ENCODE results near the gene SPOUT1. TPM values are rescaled to one million over a fixed set of nuclear protein-coding genes. Genes with fewer than 3 reads are reported as not detected.
A peak's percentile ranks its signal among the peaks of the same experiment; 100 is the strongest.

SPOUT1 gene
- total and polyA plus RNA-seq, 10 of the 15 experiments (the other 5 are each of a cell fraction or from before 2014, with no cell fraction given), result 5.7 to 95.0 (median 40.6) TPM

GRCh38 chr9:128863647-128864046 is 34.1 kb upstream of the SPOUT1 start (continued):
- TF ChIP-seq REST (IDR thresholded peaks at IDR 0.05; ENCODE audit: low read depth, low read length), result no peak
- no peak for TF ChIP-seq ATF7 (IDR thresholded peaks at IDR 0.05; ENCODE audit: low read depth)
- TF ChIP-seq ZNF24 (IDR thresholded peaks at IDR 0.05), result no peak
- TF ChIP-seq EZH2 (IDR thresholded peaks at IDR 0.05; ENCODE audit: borderline replicate concordance, control insufficient read depth, low read depth, low read length), result no peak
- no peak for TF ChIP-seq HCFC1 (IDR thresholded peaks at IDR 0.05; ENCODE audit: low read length)
- peak; percentile 26 for TF ChIP-seq USF1 (IDR thresholded peaks at IDR 0.05; ENCODE audit: borderline replicate concordance, extremely low read length, insufficient read depth, low read depth, low read length)
- 0 out of 2 replicates have a peak, but pooled peaks have one; percentile 61 for TF ChIP-seq YY1 (IDR thresholded peaks at IDR 0.05; ENCODE audit: low read depth, low read length)
- TF ChIP-seq PML (IDR thresholded peaks at IDR 0.05; ENCODE audit: low read length), result no peak
- TF ChIP-seq BHLHE40 (IDR thresholded peaks at IDR 0.05; ENCODE audit: borderline replicate concordance in 1 of 2, low read depth in 2 of 2, low read length in 1 of 2), result 0 out of 4 replicates have a peak, but pooled peaks of 1 of the 2 experiments have one; percentile 18
- no peak for TF ChIP-seq CREM (IDR thresholded peaks at IDR 0.05; ENCODE audit: low read depth)
- no peak for TF ChIP-seq HDAC6 (IDR thresholded peaks at IDR 0.05; ENCODE audit: unreplicated experiment)
- no peak for TF ChIP-seq MYB (IDR thresholded peaks at IDR 0.05; ENCODE audit: borderline replicate concordance, low read depth, low read length)
- peak; percentile 66 for TF ChIP-seq RUNX3 (IDR thresholded peaks at IDR 0.05; ENCODE audit: low read length)
- TF ChIP-seq CBX3 (IDR thresholded peaks at IDR 0.05; ENCODE audit: borderline replicate concordance, low read depth), result no peak
- TF ChIP-seq DPF2 (IDR thresholded peaks at IDR 0.05), result no peak
- peak; percentile 76 for TF ChIP-seq NR2F1 (conservative IDR thresholded peaks at IDR 0.05)
- TF ChIP-seq RELB (IDR thresholded peaks at IDR 0.05; ENCODE audit: low read depth), result no peak
- TF ChIP-seq SIN3A (IDR thresholded peaks at IDR 0.05; ENCODE audit: low read depth, low read length), result no peak
- TF ChIP-seq SMARCA5 (IDR thresholded peaks at IDR 0.05), result peak; percentile 43; the same call in 1 of the 2 replicates
- no peak for TF ChIP-seq ZBTB11 (CRISPR knock-in tag; IDR thresholded peaks at IDR 0.05)
- peak; percentile 77 for TF ChIP-seq RAD21 (IDR thresholded peaks at IDR 0.05; ENCODE audit: insufficient read depth, low read depth, low read length)
- no peak for TF ChIP-seq IRF4 (IDR thresholded peaks at IDR 0.05; ENCODE audit: low read depth, low read length)

Measured in GM12878 (cell line).